NT2/D1 (cell line): ENCODE data around the gene PTX4.

Experiments used
- SUZ12 ChIP-seq: IDR thresholded peaks from 2 replicates; pipeline ENCODE4 v1.6.1; 2011; ENCODE audit not compliant: insufficient read length, insufficient read depth; ENCODE audit errors: extremely low read depth
- YY1 ChIP-seq: IDR thresholded peaks from 2 replicates; pipeline ENCODE4 v1.6.1; 2011; ENCODE audit not compliant: insufficient read length, insufficient read depth

DNA sequence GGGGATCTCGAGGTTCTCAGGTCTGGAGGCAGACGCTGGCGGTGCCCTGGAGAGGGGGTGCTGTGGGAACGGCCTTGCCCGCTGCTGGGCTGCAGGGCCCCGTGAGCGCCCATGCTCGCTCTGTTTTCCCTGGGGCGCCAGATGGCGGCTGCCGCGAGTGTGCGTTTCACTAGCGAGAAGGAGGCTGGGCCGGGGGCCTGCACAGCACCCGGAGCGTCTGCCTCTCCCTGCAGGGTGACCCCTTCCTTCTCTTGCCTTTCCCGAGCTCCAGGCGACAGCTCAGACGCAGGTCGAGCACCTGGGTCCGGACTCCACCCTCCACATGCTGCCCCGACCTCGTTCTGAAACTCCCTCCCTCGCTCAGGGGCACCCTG, 7.1 kb upstream of the PTX4 start:
- TF ChIP-seq YY1 (no peak), SUZ12 (no peak)
